Heart left ventricle (tissue), 16 donors: ENCODE data around the gene AUH. TPM values are rescaled to one million over a fixed set of nuclear protein-coding genes. Genes with fewer than 3 reads are reported as not detected.

ENCODE experiments used
- ATAC-seq, 4 donors: fragments of 200-7000 bp; cut with Tn5 transposase; one replicate each; pipeline ENCODE4 v1.9.1; 2020 to 2022; ENCODE audit warnings: moderate library complexity in 4 of 4, mild to moderate bottlenecking in 3 of 4, moderate number of reproducible peaks in 1 of 4
- DNase-seq, 5 donors: peaks; one replicate each; pipeline ENCODE4 v3.0.0-alpha.2; 2020
- H3K27ac ChIP-seq, 12 donors: fragments of 200-600 bp; sonication (generic) in 4 of 12; one replicate each; pipeline versions ENCODE4 v1.5.0 to v1.8.0; 2016 to 2022; ENCODE audit warnings: mild to moderate bottlenecking in 2 of 12
- H3K27me3 ChIP-seq, 9 donors: fragments of 200-600 bp; sonication (generic) in 2 of 9; one replicate each; pipeline versions ENCODE4 v1.5.1 to v1.8.0; 2016 to 2022; ENCODE audit warnings: mild to moderate bottlenecking in 3 of 9
- H3K36me3 ChIP-seq, 9 donors: fragments of 200-600 bp; sonication (generic) in 2 of 9; one replicate each; pipeline versions ENCODE4 v1.5.0 to v1.8.0; 2018 to 2022; ENCODE audit warnings: mild to moderate bottlenecking in 2 of 9
- H3K4me1 ChIP-seq, 12 donors: fragments of 200-600 bp; sonication (generic) in 4 of 12; one replicate each; pipeline versions ENCODE4 v1.5.0 to v1.8.0; 2016 to 2022; ENCODE audit warnings: mild to moderate bottlenecking in 3 of 12
- H3K4me3 ChIP-seq, 12 donors: fragments of 200-600 bp; sonication (generic) in 4 of 12; one replicate each; pipeline versions ENCODE4 v1.5.0 to v1.8.0; 2017 to 2022; ENCODE audit warnings: mild to moderate bottlenecking in 9 of 12, moderate library complexity in 4 of 12
- H3K9me3 ChIP-seq, 12 donors: fragments of 200-600 bp; sonication (generic) in 4 of 12; one replicate each; pipeline versions ENCODE4 v1.5.0 to v1.8.0; 2016 to 2022; ENCODE audit warnings: mild to moderate bottlenecking in 1 of 12
- CTCF ChIP-seq, 12 donors: fragments of 200-600 bp; sonication (generic) in 4 of 12; IDR thresholded peaks; one replicate each; pipeline versions ENCODE4 v1.5.0 to v1.8.0; 2018 to 2022; ENCODE audit warnings: antibody characterized with exemption in 12 of 12, mild to moderate bottlenecking in 5 of 12
- POLR2A ChIP-seq, 2 donors: fragments of 450-650 bp; IDR thresholded peaks; one replicate each; pipeline ENCODE4 v1.6.1; 2017; ENCODE audit warnings: antibody characterized with exemption in 2 of 2, mild to moderate bottlenecking in 2 of 2, moderate library complexity in 2 of 2
- WGBS, 4 donors: extraction: QIAGEN DNeasy Blood & Tissue Kit in 2 of 4; methylation state at CpG; one replicate each; pipeline versions ENCODE4 v1.1.5 to v1.1.7; 2013 to 2018; 5-methylcytosine and 5-hydroxymethylcytosine counted together
- intact Hi-C, 10 donors: fragments of 100-400 bp; cut with DNase I; formaldehyde crosslinking; loops; one replicate each; pipeline versions ENCODE4 v1.11.1 to v1.14.2; 2022
- polyA plus RNA-seq, 2 donors: library from polyadenylated mRNA; stranded (reverse); fragments of 200-250 nt; gene quantifications; one replicate each; pipeline ENCODE4 v1.2.3, GENCODE V29; 2013
- total RNA-seq, 9 donors: library from RNA; depleted of rRNA in 2 of 9; stranded (reverse); fragments of >200 nt in 2 of 9; fragmentation: NEBNext Ultra II Directional in 3 of 9; extraction: Animal tissue kit (Norgen Biotek cat#: 25700) in 3 of 9; gene quantifications; one replicate each; pipeline versions ENCODE4 v1.1.0 to v1.2.4, GENCODE V29; 2016 to 2023
- donor health status: ischemic (EF 13 %, LVEDD 7.1; RV severe dilation, severe dysfunction).
- donor health status: healthy with polysubstance abuse.
- donor health status: DM: no; HTN: yes; CAD: no.
- donor health status: DM: no; HTN: no; CAD: no.
- donor health status: ischemic (EF 25% LVEDD 6.9; RV normal size, moderate dysfunction).
- donor health status: ischemic (EF 25% LVEDD 5.7; RV mildly dilated, moderate dysfunction).
- donor health status: healthy.
- donor health status: DM: yes; HTN: yes; CAD: no.
- donor health status: ischemic (EF 35%, LVEDD 5.7; RV mildly dilated, moderate dysfunction).
- donor health status: nonischemic (EF 11% LVEDD 7.7; RV severe dilation, severe dysfunction).
- donor health status: DM: yes; HTN: yes; CAD: no.
- donor health status: PGD.
- donor health status: ischemic (EF 29% LVEDD 5.4; RV normal size, mild dysfunction).
- donor health status: nonischemic (EF 23%, LVEDD 6.1; RV moderate dilation, normal function).

AUH gene
- total and polyA plus RNA-seq, 11 donors: 19.0 to 54.7 (median 39.7) TPM

DNA sequence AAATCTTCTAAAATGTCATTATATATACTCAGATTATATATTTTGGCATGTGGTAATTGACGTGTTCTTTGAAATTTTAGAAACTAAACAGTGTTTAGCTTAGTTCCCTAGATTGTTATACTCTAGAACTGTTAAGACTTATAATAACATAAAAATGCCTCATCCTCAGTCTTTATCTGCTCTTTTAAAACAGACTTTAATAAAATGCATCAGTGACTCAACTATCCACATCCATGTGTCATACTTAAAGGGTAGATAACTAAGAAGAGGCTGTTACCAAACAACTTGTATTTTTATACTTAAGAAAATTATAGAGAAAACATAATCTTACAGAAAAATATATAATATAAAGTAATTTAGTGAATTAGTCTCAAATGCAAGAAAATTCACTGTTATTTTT is 46.8 kb upstream of the AUH start:
- TF ChIP-seq CTCF (IDR thresholded peaks at IDR 0.05) (no peak), POLR2A (IDR thresholded peaks at IDR 0.05) (no peak)
- Histone ChIP-seq H3K4me1 (peaks cover 0 to 39% (median 5%) of the 10 kb centered on the region in 12 donors), H3K4me3 (no peak overlapping the region), H3K9me3 (no peaks in the 10 kb centered on the region), H3K27ac (peak overlapping the region in 1 of 12 donors; percentile 50), H3K36me3 (peaks cover 0 to 38% (median 23%) of the 10 kb centered on the region in 9 donors), H3K27me3 (no peaks in the 10 kb centered on the region)
- ATAC-seq (no peak), DNase-seq (no peak)
- intact Hi-C loops: no loop called here
- WGBS, 4 donors: 98 to 99% (median 98%) methylated on average over 1 of the region's 1 CpG

GRCh38 chr9:91407580-91408318 is 46.0 kb upstream of the AUH start:
- WGBS, 4 donors: 63 to 73% (median 71%) methylated on average over 12 of the region's 12 CpGs
- no peak for TF ChIP-seq CTCF (IDR thresholded peaks at IDR 0.05)
- no peak for TF ChIP-seq POLR2A (IDR thresholded peaks at IDR 0.05)
- Histone ChIP-seq H3K4me3 (no peak overlapping the region), H3K4me1 (peaks cover 0 to 39% (median 5%) of the 10 kb centered on the region in 12 donors), H3K36me3 (peaks cover 0 to 38% (median 23%) of the 10 kb centered on the region in 9 donors), H3K27ac (peak overlapping the region in 8 of 12 donors; percentile 3 to 50 (median 26)), H3K9me3 (no peaks in the 10 kb centered on the region), H3K27me3 (no peaks in the 10 kb centered on the region)
- DNase-seq (peak in 1 of 5 donors; percentile 62), ATAC-seq (peak; percentile 64 to 83 (median 75))
- intact Hi-C loops: no loop called here

DNA sequence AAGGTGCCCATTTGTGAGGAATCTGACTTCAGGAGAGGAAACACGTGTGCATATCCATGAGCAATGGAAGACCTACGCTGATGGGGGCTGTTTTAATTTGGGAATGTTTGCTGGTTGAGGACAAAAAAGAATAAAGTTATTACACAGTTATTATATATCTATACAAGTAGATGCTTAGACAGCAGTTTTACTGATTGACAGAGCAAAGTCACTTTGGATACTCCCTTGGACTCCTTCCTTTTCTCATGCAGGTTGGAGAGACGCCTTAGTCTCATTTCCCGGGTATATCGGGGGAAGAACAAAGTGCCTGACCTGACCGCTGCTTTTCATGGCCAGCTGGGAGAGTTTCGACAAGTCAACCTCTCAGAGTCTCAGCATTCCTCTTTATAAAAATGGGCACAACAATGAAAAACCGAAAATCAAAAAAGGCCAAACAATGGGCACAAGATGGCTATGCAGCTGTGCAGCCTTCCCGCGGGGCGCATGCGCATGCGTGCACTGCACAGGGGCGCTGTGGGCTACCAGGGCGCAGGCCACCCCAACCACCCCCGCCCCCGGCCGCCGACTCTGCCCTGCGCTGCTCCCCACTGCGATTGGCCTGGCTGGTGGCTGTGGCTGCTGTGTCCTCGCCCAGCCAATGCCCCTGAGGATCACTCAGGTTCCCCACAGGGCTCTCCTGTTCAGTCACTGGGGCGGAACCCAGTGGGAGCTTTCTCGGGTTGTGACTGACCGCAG is 43.8 kb upstream of the AUH start:
- Histone ChIP-seq H3K4me3 (no peak overlapping the region), H3K27me3 (no peaks in the 10 kb centered on the region), H3K36me3 (peaks cover 0 to 37% (median 21%) of the 10 kb centered on the region in 9 donors), H3K27ac (no peak overlapping the region), H3K4me1 (peaks cover 0 to 19% (median 2%) of the 10 kb centered on the region in 12 donors), H3K9me3 (no peaks in the 10 kb centered on the region)
- DNase-seq: no peak
- WGBS, 4 donors: 95 to 98% (median 95%) methylated on average over 17 to 25 of the region's 25 CpGs
- intact Hi-C loops: no loop called here
- ATAC-seq: no peak
- TF ChIP-seq POLR2A (IDR thresholded peaks at IDR 0.05) (no peak), CTCF (IDR thresholded peaks at IDR 0.05) (no peak)
